GM12878 (cell line): Measurements from ENCODE around the gene SHCBP1L. TPM values are rescaled to one million over a fixed set of nuclear protein-coding genes. Genes with fewer than 3 reads are reported as not detected.

Experiments
- ATAC-seq: fragments of 200-7000 bp; cut with Tn5 transposase; 3 replicates; pipeline ENCODE4 v1.9.1; 2020; ENCODE audit warnings: mild to moderate bottlenecking, moderate library complexity
- BruUV-seq: library from RNA; stranded (reverse); fragments of 400-500 nt; replicated peaks from 2 replicates; lab custom pipeline; 2021; lab: Mats Ljungman, UMichigan
- CTCF ChIA-PET: fragments of 300-600 bp; sonication (Branson Sonifier 250); formaldehyde crosslinking; extraction: SDS; loops from one replicate; lab custom pipeline; 2021; ENCODE audit warnings: inconsistent platforms; lab: Yijun Ruan, JAX
- POLR2A ChIA-PET: fragments of 350-600 bp; formaldehyde crosslinking; extraction: SDS; loops from one replicate; lab custom pipeline; 2021; ENCODE audit warnings: inconsistent platforms; lab: Charles Lee
- RAD21 ChIA-PET: fragments of 300-600 bp; sonication (Branson Sonifier 250); formaldehyde crosslinking; loops from one replicate; lab custom pipeline; 2023; ENCODE audit warnings: antibody characterized with exemption; ENCODE audit not compliant: unreplicated experiment; lab: Charles Lee
- SMC1A ChIA-PET: fragments of 300-600 bp; sonication (Branson Sonifier 250); formaldehyde crosslinking; loops from one replicate; lab custom pipeline; 2023; ENCODE audit not compliant: unreplicated experiment, uncharacterized antibody; lab: Charles Lee
- DNase-seq: peaks from one replicate; pipeline ENCODE4 v3.0.0-alpha.2; 2011; ENCODE audit warnings: low read depth, low spot score
- FAIRE-seq: peaks from 3 replicates; lab custom pipeline; 2011; peaks lifted over from hg19 to GRCh38; lab: Jason Lieb, UNC
- H2AFZ ChIP-seq: 2 replicates; pipeline ENCODE4 v1.6.0; 2011; ENCODE audit warnings: low read depth, low read length, control low read depth; ENCODE audit not compliant: control insufficient read depth
- H3K27ac ChIP-seq: 2 replicates; pipeline ENCODE4 v1.5.1; 2011; ENCODE audit warnings: control low read depth; ENCODE audit not compliant: control insufficient read depth, insufficient read depth
- H3K27me3 ChIP-seq, 2 experiments: replicated peaks in 1 of 2; 2 replicates each; pipeline versions ENCODE4 v1.6.0 to v1.6.1; 2011; ENCODE audit warnings: low read length in 1 of 2; ENCODE audit not compliant: control insufficient read depth in 2 of 2, insufficient read depth in 2 of 2
- H3K36me3 ChIP-seq, 2 experiments: 2 replicates each; pipeline ENCODE4 v1.5.1; 2011; ENCODE audit warnings: low read length in 1 of 2; ENCODE audit not compliant: control insufficient read depth in 2 of 2, insufficient read depth in 2 of 2
- H3K4me1 ChIP-seq: 2 replicates; pipeline ENCODE4 v1.6.1; 2011; ENCODE audit warnings: mild to moderate bottlenecking, low read length, moderate library complexity, mixed read lengths; ENCODE audit not compliant: control insufficient read depth, insufficient read depth
- H3K4me2 ChIP-seq: 2 replicates; pipeline ENCODE4 v1.6.0; 2011; ENCODE audit warnings: control low read depth; ENCODE audit not compliant: control insufficient read depth, insufficient read depth
- H3K4me3 ChIP-seq: fragments of 200-600 bp; sonication (generic); 2 replicates; pipeline ENCODE4 v1.5.1; 2016
- H3K79me2 ChIP-seq: 2 replicates; pipeline ENCODE4 v1.6.0; 2011; ENCODE audit warnings: low read length; ENCODE audit not compliant: control insufficient read depth, insufficient read depth
- H3K9ac ChIP-seq: 2 replicates; pipeline ENCODE4 v1.8.0; 2011; ENCODE audit warnings: low read length, control low read depth, mixed read lengths; ENCODE audit not compliant: control insufficient read depth, insufficient read depth
- H3K9me3 ChIP-seq: replicated peaks from 3 replicates; pipeline ENCODE4 v1.5.1; 2011; ENCODE audit warnings: mild to moderate bottlenecking, low read length; ENCODE audit not compliant: control insufficient read depth, insufficient read depth
- H4K20me1 ChIP-seq: 2 replicates; pipeline ENCODE4 v1.6.0; 2011; ENCODE audit not compliant: control insufficient read depth, insufficient read depth
- ASH2L ChIP-seq: fragments of 300-600, 200-600 bp; sonication (generic); IDR thresholded peaks from 2 replicates; pipeline ENCODE4 v1.6.1; 2017; ENCODE audit warnings: low read depth, mild to moderate bottlenecking, borderline replicate concordance
- ATF2 ChIP-seq: IDR thresholded peaks from 2 replicates; pipeline ENCODE4 v1.6.1; 2012; ENCODE audit warnings: low read length, inconsistent platforms
- BCL3 ChIP-seq: IDR thresholded peaks from 2 replicates; pipeline ENCODE4 v1.6.1; 2011; ENCODE audit warnings: borderline replicate concordance, low read depth, mild to moderate bottlenecking, moderate library complexity, low read length; ENCODE audit not compliant: insufficient read depth, poor library complexity, severe bottlenecking
- CBX3 ChIP-seq: fragments of 200-600 bp; sonication (generic); IDR thresholded peaks from 2 replicates; pipeline ENCODE4 v1.6.1; 2016; ENCODE audit warnings: low read depth, borderline replicate concordance
- EZH2 ChIP-seq: IDR thresholded peaks from 2 replicates; pipeline ENCODE4 v1.6.1; 2012; ENCODE audit warnings: low read depth, mild to moderate bottlenecking, control low read depth, inconsistent platforms, low read length, borderline replicate concordance; ENCODE audit not compliant: control insufficient read depth
- GABPA ChIP-seq: IDR thresholded peaks from 2 replicates; pipeline ENCODE4 v1.6.1; 2014; ENCODE audit warnings: antibody characterized with exemption, low read depth, mild to moderate bottlenecking, inconsistent platforms
- MYB ChIP-seq: fragments of 150-350 bp; IDR thresholded peaks from 2 replicates; pipeline ENCODE4 v1.6.1; 2014; ENCODE audit warnings: mild to moderate bottlenecking, low read depth, low read length, borderline replicate concordance
- PAX5 ChIP-seq: IDR thresholded peaks from 2 replicates; pipeline ENCODE4 v1.6.1; 2011; ENCODE audit warnings: low read depth, low read length, borderline replicate concordance
- RAD21 ChIP-seq: IDR thresholded peaks from 2 replicates; pipeline ENCODE4 v1.6.1; 2011; ENCODE audit warnings: mild to moderate bottlenecking, low read depth, low read length, moderate library complexity; ENCODE audit not compliant: insufficient read depth
- SPI1 ChIP-seq: IDR thresholded peaks from 2 replicates; pipeline ENCODE4 v1.6.1; 2011; ENCODE audit warnings: low read depth, mild to moderate bottlenecking, low read length, moderate library complexity, borderline replicate concordance; ENCODE audit not compliant: insufficient read depth
- WRNIP1 ChIP-seq: IDR thresholded peaks from 2 replicates; pipeline ENCODE4 v1.6.1; 2011; ENCODE audit warnings: low read depth, low read length, improper control_type of control experiment, borderline replicate concordance
- WGBS: methylation state at CpG from one replicate; pipeline ENCODE4 v1.1.6; 2016; ENCODE audit warnings: low lambda C conversion rate; ENCODE audit not compliant: insufficient replicate concordance, insufficient coverage; ENCODE audit errors: missing lambda C conversion rate; 5-methylcytosine and 5-hydroxymethylcytosine counted together
- in situ Hi-C: fragments of 300-500 bp; cut with MboI; formaldehyde crosslinking; loops from 9 replicates; pipeline ENCODE4 v1.14.3; 2018; ENCODE audit warnings: mixed read lengths
- intact Hi-C: fragments of 100-400 bp; cut with micrococcal nuclease; formaldehyde crosslinking; loops from one replicate; pipeline ENCODE4 v1.14.2; 2022; ENCODE audit not compliant: unreplicated experiment
- polyA plus RNA-seq, 11 experiments: library from polyadenylated mRNA; depleted of rRNA in 4 of 11; unstranded in 6 of 11; stranded (reverse) in 5 of 11; fragments of >200 nt; fragmentation: Nextera tagmentation in 4 of 11; fragmentation: Illumina TruSeq in 1 of 11; extraction: Ambion mirVana in 4 of 11; extraction: Trizol in 1 of 11; gene quantifications; 1 replicate in 1 of 11; 2 replicates in 10 of 11; pipeline versions ENCODE4 v1.2.1 to v1.2.3, GENCODE V29; 2011 to 2016; ENCODE audit warnings: inconsistent platforms in 2 of 11, missing spikeins in 2 of 11, low read depth in 1 of 11
- total RNA-seq, 4 experiments: library from RNA; depleted of rRNA in 3 of 4; stranded (reverse); fragments of >200 nt in 3 of 4; fragmentation: Illumina TruSeq in 1 of 4; extraction: Trizol in 1 of 4; gene quantifications; 2 replicates each; pipeline versions ENCODE4 v1.2.1 to v1.2.3, GENCODE V29; 2013 to 2021
- TF ChIP-seq, protein P1 (sequence below): fragments of 150-350 bp; IDR thresholded peaks from 2 replicates; pipeline ENCODE4 v1.6.1; 2014; ENCODE audit warnings: mild to moderate bottlenecking, low read depth, low read length
- TF ChIP-seq, protein P2 (sequence below): fragments of 450-650 bp; IDR thresholded peaks from 2 replicates; pipeline ENCODE4 v1.6.1; 2018; ENCODE audit warnings: mild to moderate bottlenecking, low read depth, moderate library complexity; ENCODE audit not compliant: partially characterized antibody

The SHCBP1L gene
- total and polyA plus RNA-seq, 10 of the 15 experiments (the other 5 are each of a cell fraction or from before 2014, with no cell fraction given): not detected

DNA sequence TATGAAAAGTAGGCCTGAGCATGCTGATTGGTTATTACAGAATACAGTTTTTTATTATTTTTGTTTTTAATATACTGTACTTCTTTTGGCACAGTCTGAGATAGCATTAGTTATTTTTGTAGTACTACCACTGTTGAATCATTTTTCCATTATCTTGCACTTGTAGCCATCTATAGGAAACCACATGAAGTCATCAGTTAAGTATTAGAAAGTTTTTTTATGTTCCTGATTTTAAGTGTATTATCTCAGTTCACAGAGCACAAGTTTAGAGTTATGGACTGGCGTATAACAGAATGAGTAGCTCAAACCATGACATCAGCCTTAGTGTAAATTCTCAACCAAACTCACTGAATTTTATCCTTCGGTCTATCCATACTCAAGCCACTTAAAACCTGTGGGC lies 91.0 kb downstream of the SHCBP1L start (continued):
- no peak for TF ChIP-seq BCL3
- no peak for TF ChIP-seq EZH2

DNA sequence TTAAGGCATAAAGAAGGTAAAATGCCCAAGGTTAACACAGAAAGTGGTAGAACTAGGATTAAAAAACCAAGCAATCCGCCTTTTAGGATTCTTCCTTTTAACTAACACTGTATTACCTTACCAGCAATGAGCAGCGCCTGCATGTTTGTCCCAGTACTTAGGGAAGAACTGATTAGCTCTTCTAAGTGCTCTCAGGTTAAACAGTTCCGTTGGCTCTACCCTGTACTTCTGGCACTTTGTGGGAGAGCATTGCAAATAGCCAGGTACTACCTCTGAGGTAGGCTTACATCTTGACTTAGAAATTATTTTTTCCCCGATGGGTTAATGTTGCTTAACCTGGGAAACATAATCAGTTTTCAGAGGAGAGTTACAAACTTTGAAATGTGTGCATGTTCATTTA lies 92.3 kb downstream of the SHCBP1L start:
- DNase-seq (no peak), FAIRE-seq (no peak), ATAC-seq (no peak)
- H3K36me3 ChIP-seq: peaks cover 7 to 46% of the 10 kb centered on the region in 2 experiments
- H4K20me1 ChIP-seq: no peaks in the 10 kb centered on the region
- SMC1A ChIA-PET: interaction anchor here (1.1 kb wide), 2 partner anchors 18 to 28 kb away, joined by 3 read pairs; no protein-coding TSS in a partner anchor
- H3K9ac ChIP-seq: no peak overlapping the region
- intact Hi-C loops: no loop called here
- no TSS peak for BruUV-seq
- CTCF ChIA-PET: interaction anchor here (1.2 kb wide), 1 partner anchor 51 kb away, joined by 3 read pairs; no protein-coding TSS in a partner anchor
- H3K9me3 ChIP-seq: no peaks in the 10 kb centered on the region
- H3K27me3 ChIP-seq: no peaks in the 10 kb centered on the region
- TF ChIP-seq SPI1: no peak
- TF ChIP-seq ASH2L: no peak
- TF ChIP-seq ATF2: no peak
- TF ChIP-seq PAX5: no peak
- no peak for TF ChIP-seq CBX3
- TF ChIP-seq, protein P1, sequence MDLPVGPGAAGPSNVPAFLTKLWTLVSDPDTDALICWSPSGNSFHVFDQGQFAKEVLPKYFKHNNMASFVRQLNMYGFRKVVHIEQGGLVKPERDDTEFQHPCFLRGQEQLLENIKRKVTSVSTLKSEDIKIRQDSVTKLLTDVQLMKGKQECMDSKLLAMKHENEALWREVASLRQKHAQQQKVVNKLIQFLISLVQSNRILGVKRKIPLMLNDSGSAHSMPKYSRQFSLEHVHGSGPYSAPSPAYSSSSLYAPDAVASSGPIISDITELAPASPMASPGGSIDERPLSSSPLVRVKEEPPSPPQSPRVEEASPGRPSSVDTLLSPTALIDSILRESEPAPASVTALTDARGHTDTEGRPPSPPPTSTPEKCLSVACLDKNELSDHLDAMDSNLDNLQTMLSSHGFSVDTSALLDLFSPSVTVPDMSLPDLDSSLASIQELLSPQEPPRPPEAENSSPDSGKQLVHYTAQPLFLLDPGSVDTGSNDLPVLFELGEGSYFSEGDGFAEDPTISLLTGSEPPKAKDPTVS: no peak
- no peak for TF ChIP-seq WRNIP1
- TF ChIP-seq GABPA: no peak
- TF ChIP-seq MYB: no peak
- TF ChIP-seq, protein P2, sequence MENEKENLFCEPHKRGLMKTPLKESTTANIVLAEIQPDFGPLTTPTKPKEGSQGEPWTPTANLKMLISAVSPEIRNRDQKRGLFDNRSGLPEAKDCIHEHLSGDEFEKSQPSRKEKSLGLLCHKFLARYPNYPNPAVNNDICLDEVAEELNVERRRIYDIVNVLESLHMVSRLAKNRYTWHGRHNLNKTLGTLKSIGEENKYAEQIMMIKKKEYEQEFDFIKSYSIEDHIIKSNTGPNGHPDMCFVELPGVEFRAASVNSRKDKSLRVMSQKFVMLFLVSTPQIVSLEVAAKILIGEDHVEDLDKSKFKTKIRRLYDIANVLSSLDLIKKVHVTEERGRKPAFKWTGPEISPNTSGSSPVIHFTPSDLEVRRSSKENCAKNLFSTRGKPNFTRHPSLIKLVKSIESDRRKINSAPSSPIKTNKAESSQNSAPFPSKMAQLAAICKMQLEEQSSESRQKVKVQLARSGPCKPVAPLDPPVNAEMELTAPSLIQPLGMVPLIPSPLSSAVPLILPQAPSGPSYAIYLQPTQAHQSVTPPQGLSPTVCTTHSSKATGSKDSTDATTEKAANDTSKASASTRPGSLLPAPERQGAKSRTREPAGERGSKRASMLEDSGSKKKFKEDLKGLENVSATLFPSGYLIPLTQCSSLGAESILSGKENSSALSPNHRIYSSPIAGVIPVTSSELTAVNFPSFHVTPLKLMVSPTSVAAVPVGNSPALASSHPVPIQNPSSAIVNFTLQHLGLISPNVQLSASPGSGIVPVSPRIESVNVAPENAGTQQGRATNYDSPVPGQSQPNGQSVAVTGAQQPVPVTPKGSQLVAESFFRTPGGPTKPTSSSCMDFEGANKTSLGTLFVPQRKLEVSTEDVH: no peak
- no peak for TF ChIP-seq RAD21
- TF ChIP-seq, all 136 proteins: peak for 0
- Histone ChIP-seq H3K4me2 (no peak overlapping the region), H3K4me1 (no peaks in the 10 kb centered on the region), H3K79me2 (no peaks in the 10 kb centered on the region), H2AFZ (no peak overlapping the region), H3K4me3 (no peak overlapping the region), H3K27ac (no peak overlapping the region)
- POLR2A ChIA-PET: interaction anchor here (0.6 kb wide), 1 partner anchor 41 kb away, joined by 3 read pairs; no protein-coding TSS in a partner anchor
- RAD21 ChIA-PET: no interaction called here
- in situ Hi-C loops: no loop called here
- 99% methylated on average over 4 of the region's 4 CpGs for WGBS
